ENCODE data around the gene NXPH4. TPM values are rescaled to one million over a fixed set of nuclear protein-coding genes. Genes with fewer than 3 reads are reported as not detected.

Gene NXPH4
- total RNA-seq, 1 experiment from 2014 or later: 20.0 TPM

GRCh38 chr12:57243521-57244311 lies 27.1 kb downstream of the NXPH4 start:
- Histone ChIP-seq H3K9me2 (ENCODE audit: insufficient read depth) (no peaks in the 10 kb centered on the region), H3K27me3 (ENCODE audit: insufficient read depth, low read length) (peaks cover 4% of the 10 kb centered on the region; the same call in 1 of the 2 replicates), H3K4me2 (ENCODE audit: low read length) (peak overlapping the region; percentile 95), H3K36me3 (ENCODE audit: control insufficient read depth in 1 of 2, insufficient read depth in 2 of 2, low read length in 2 of 2) (no peaks in the 10 kb centered on the region), H3K79me2 (ENCODE audit: insufficient read depth, low read length) (no peaks in the 10 kb centered on the region), H3K9me3 (ENCODE audit: control insufficient read depth in 1 of 2, insufficient read depth in 1 of 2, low read depth in 1 of 2, low read length in 2 of 2) (no peaks in the 10 kb centered on the region), H3K4me1 (ENCODE audit: control insufficient read depth in 1 of 2, insufficient read depth in 2 of 2, low read length in 2 of 2) (peaks cover 42 to 64% of the 10 kb centered on the region in 2 experiments), H3K27ac (ENCODE audit: low read depth, low read length) (no peak overlapping the region; the same call in 1 of the 2 replicates), H3K4me3 (replicated peaks in 1 of 2; ENCODE audit: low read depth in 1 of 2, low read length in 2 of 2) (peak overlapping the region; percentile 48 to 60), H4K20me1 (ENCODE audit: insufficient read depth) (no peaks in the 10 kb centered on the region), H2AFZ (ENCODE audit: low read depth, low read length, poor library complexity, severe bottlenecking) (peak overlapping the region; percentile 46), H3K9ac (ENCODE audit: low read length) (peak overlapping the region; percentile 44)
- POLR2A ChIA-PET: interaction anchor here (0.6 to 1.7 kb wide), 6 partner anchors 14 to 600 kb away, joined by 3 to 8 read pairs (median 4); partner anchors contain the start of genes SHMT2 and STAT6
- intact Hi-C loops (cut with micrococcal nuclease): loop anchor here (1.0 to 10.0 kb wide), 2 partner anchors 30 to 119 kb away; partner anchors contain the start of gene LRP1
- DNase-seq (ENCODE audit: low read depth, low spot score) (peak; percentile 74), ATAC-seq (peak; percentile 48)
- no TSS peak for BruUV-seq (replicated peaks)
- RAD21 ChIA-PET (ENCODE audit: low non-redundant PET in 1 of 2, low total read pairs in 2 of 2, uncharacterized antibody in 2 of 2, unreplicated experiment in 2 of 2): interaction anchor here (0.6 to 2.1 kb wide), 5 partner anchors 16 to 165 kb away, joined by 3 to 13 read pairs (median 4); partner anchors contain the start of gene NXPH4 (in 1 of the 2)
- TF ChIP-seq YY1 (IDR thresholded peaks at IDR 0.05; ENCODE audit: extremely low read depth, insufficient replicate concordance, low read depth, low read length) (peak; percentile 57), CTCF (IDR thresholded peaks at IDR 0.05 in 2 of 3, conservative IDR thresholded peaks at IDR 0.05 in 1 of 3; ENCODE audit: borderline replicate concordance in 1 of 3, insufficient read depth in 1 of 3, low read depth in 2 of 3, low read length in 2 of 3) (peak in 2 of 3 experiments; percentile 78 to 81; a peak in 4 of 6 replicates), EZH2phosphoT487 (IDR thresholded peaks at IDR 0.05; ENCODE audit: borderline replicate concordance) (no peak), REST (IDR thresholded peaks at IDR 0.05; ENCODE audit: low read depth) (no peak), RAD21 (IDR thresholded peaks at IDR 0.05; ENCODE audit: low read depth) (no peak), EZH2 (IDR thresholded peaks at IDR 0.05) (no peak)
- CTCF ChIA-PET: interaction anchor here (0.6 to 4.6 kb wide), 31 partner anchors 8 to 738 kb away, joined by 3 to 103 read pairs (median 6); partner anchors contain the start of genes INHBE, LRP1, NXPH4 and SHMT2

All from HCT116 (cell line).